NCI-H510A treated with DMSO at 0.1 percent for 48 hours (cell line): ENCODE results near the gene ADIG.

Experiments used
- DNase-seq: peaks from one replicate; lab custom pipeline; 2025; lab: John Stamatoyannopoulos, UW

The ADIG gene

GRCh38 chr20:38602185-38602581, 21.2 kb downstream of the ADIG start:
- DNase-seq = no peak

GRCh38 chr20:38603286-38603685, 22.3 kb downstream of the ADIG start:
- DNase-seq = no peak

- no peak for DNase-seq
Observed at GRCh38 chr20:38604873-38605303, 23.9 kb downstream of the ADIG start.

- no peak for DNase-seq
Observed at GRCh38 chr20:38607351-38607750, 26.4 kb downstream of the ADIG start.

- no peak for DNase-seq
Observed at GRCh38 chr20:38608188-38608587, 27.2 kb downstream of the ADIG start.

GRCh38 chr20:38609815-38610214, 28.8 kb downstream of the ADIG start:
- DNase-seq = no peak

- DNase-seq = no peak
Observed at GRCh38 chr20:38610521-38610920, 29.5 kb downstream of the ADIG start.

GRCh38 chr20:38612751-38613515, 31.9 kb downstream of the ADIG start:
- no peak for DNase-seq

GRCh38 chr20:38615283-38615682, 34.3 kb downstream of the ADIG start:
- DNase-seq = no peak

- DNase-seq = no peak
Observed at GRCh38 chr20:38616457-38616856, 35.5 kb downstream of the ADIG start.

GRCh38 chr20:38617011-38617829, 36.2 kb downstream of the ADIG start:
- no peak for DNase-seq

- DNase-seq = no peak
Observed at GRCh38 chr20:38617830-38618196, 36.8 kb downstream of the ADIG start.

- no peak for DNase-seq
Observed at GRCh38 chr20:38620441-38620840, 39.4 kb downstream of the ADIG start.

GRCh38 chr20:38623061-38623460, 42.1 kb downstream of the ADIG start:
- no peak for DNase-seq

- DNase-seq = no peak
Observed at GRCh38 chr20:38624084-38624483, 43.1 kb downstream of the ADIG start.

- no peak for DNase-seq
Observed at GRCh38 chr20:38625896-38626295, 44.9 kb downstream of the ADIG start.

- no peak for DNase-seq
Observed at GRCh38 chr20:38626921-38627659, 46.1 kb downstream of the ADIG start.

- no peak for DNase-seq
Observed at GRCh38 chr20:38628580-38629470, 47.8 kb downstream of the ADIG start.

- DNase-seq = no peak
Observed at GRCh38 chr20:38629979-38630378, 49.0 kb downstream of the ADIG start.

- DNase-seq = no peak
Observed at GRCh38 chr20:38630727-38631126, 49.7 kb downstream of the ADIG start.

- no peak for DNase-seq
Observed at GRCh38 chr20:38631155-38632022, 50.4 kb downstream of the ADIG start.
